Measurements from ENCODE around the gene CDAN1.

- peak; percentile 22 for TF ChIP-seq CTCF (IDR thresholded peaks at IDR 0.05; ENCODE audit: poor library complexity, severe bottlenecking)
- no peak for TF ChIP-seq EZH2 (IDR thresholded peaks at IDR 0.05; ENCODE audit: borderline replicate concordance, insufficient read depth, low read length, poor library complexity, severe bottlenecking)
- TF ChIP-seq EP300 (conservative IDR thresholded peaks at IDR 0.05; ENCODE audit: poor library complexity, severe bottlenecking): no peak
- TF ChIP-seq POLR2AphosphoS5 (IDR thresholded peaks at IDR 0.05): no peak
- no peak for TF ChIP-seq RAD21 (conservative IDR thresholded peaks at IDR 0.05)
- TF ChIP-seq TAF1 (IDR thresholded peaks at IDR 0.05; ENCODE audit: low read depth): no peak
- no peak for TF ChIP-seq SMC3 (conservative IDR thresholded peaks at IDR 0.05; ENCODE audit: poor library complexity)
- TF ChIP-seq MXI1 (conservative IDR thresholded peaks at IDR 0.05; ENCODE audit: poor library complexity, severe bottlenecking): no peak
- no peak for TF ChIP-seq REST (IDR thresholded peaks at IDR 0.05; ENCODE audit: borderline replicate concordance)
Observed at GRCh38 chr15:42723068-42723467, 13.9 kb downstream of the CDAN1 start.

Measured in neural cell (in vitro differentiated cells).